ENCODE measurements around the gene BFSP2. TPM values are rescaled to one million over a fixed set of nuclear protein-coding genes. Genes with fewer than 3 reads are reported as not detected.

The BFSP2 gene
- total and polyA plus RNA-seq, 4 donors = 0.14 to 0.35 TPM; not detected in 2

GRCh38 chr3:133361435-133361834 is 38.4 kb upstream of the BFSP2 start:
- H3K27me3 ChIP-seq (ENCODE audit: control insufficient read depth in 3 of 3, insufficient read depth in 3 of 3, low read length in 2 of 3) = no peaks in the 10 kb centered on the region
- no peak for ATAC-seq (ENCODE audit: insufficient read depth, low FRiP score)
- 89 to 96% methylated on average over 4 of the region's 4 CpGs for WGBS, 2 donors
- H3K4me1 ChIP-seq (ENCODE audit: control insufficient read depth in 5 of 5, insufficient read depth in 5 of 5, low read length in 5 of 5) = no peaks in the 10 kb centered on the region
- no peak for DNase-seq
- H3K36me3 ChIP-seq (ENCODE audit: control insufficient read depth in 4 of 4, insufficient read depth in 4 of 4, low read length in 4 of 4) = no peaks in the 10 kb centered on the region
- H3K9me3 ChIP-seq (ENCODE audit: control insufficient read depth in 4 of 4, insufficient read depth in 3 of 4, low read length in 3 of 4) = peaks cover 0 to 3% (median under 1%) of the 10 kb centered on the region in 4 donors
- H3K9ac ChIP-seq (ENCODE audit: insufficient read depth in 1 of 2, low read length in 2 of 2) = no peak overlapping the region
- H3K27ac ChIP-seq (ENCODE audit: low read depth in 1 of 2, low read length in 1 of 2) = no peak overlapping the region
- H3K4me3 ChIP-seq = no peak overlapping the region
- TF ChIP-seq CTCF (IDR thresholded peaks at IDR 0.05; ENCODE audit: control extremely low read depth, extremely low read depth) = no peak

GRCh38 chr3:133362539-133362938 is 37.3 kb upstream of the BFSP2 start:
- no peak for ATAC-seq (ENCODE audit: insufficient read depth, low FRiP score)
- Histone ChIP-seq H3K9ac (ENCODE audit: insufficient read depth in 1 of 2, low read length in 2 of 2) (no peak overlapping the region), H3K27ac (ENCODE audit: low read depth in 1 of 2, low read length in 1 of 2) (no peak overlapping the region), H3K4me3 (no peak overlapping the region), H3K36me3 (ENCODE audit: control insufficient read depth in 4 of 4, insufficient read depth in 4 of 4, low read length in 4 of 4) (no peaks in the 10 kb centered on the region), H3K9me3 (ENCODE audit: control insufficient read depth in 4 of 4, insufficient read depth in 3 of 4, low read length in 3 of 4) (no peaks in the 10 kb centered on the region), H3K27me3 (ENCODE audit: control insufficient read depth in 3 of 3, insufficient read depth in 3 of 3, low read length in 2 of 3) (no peaks in the 10 kb centered on the region), H3K4me1 (ENCODE audit: control insufficient read depth in 5 of 5, insufficient read depth in 5 of 5, low read length in 5 of 5) (peaks cover 0 to 6% (median under 1%) of the 10 kb centered on the region in 5 donors)
- DNase-seq = no peak
- TF ChIP-seq CTCF (IDR thresholded peaks at IDR 0.05; ENCODE audit: control extremely low read depth, extremely low read depth) = no peak
- 80 to 84% methylated on average over 4 of the region's 4 CpGs for WGBS, 2 donors

GRCh38 chr3:133364704-133365103 is 35.2 kb upstream of the BFSP2 start:
- no peak for ATAC-seq (ENCODE audit: insufficient read depth, low FRiP score)
- Histone ChIP-seq H3K9ac (ENCODE audit: insufficient read depth in 1 of 2, low read length in 2 of 2) (no peak overlapping the region), H3K27me3 (ENCODE audit: control insufficient read depth in 3 of 3, insufficient read depth in 3 of 3, low read length in 2 of 3) (no peaks in the 10 kb centered on the region), H3K4me3 (no peak overlapping the region), H3K4me1 (ENCODE audit: control insufficient read depth in 5 of 5, insufficient read depth in 5 of 5, low read length in 5 of 5) (peaks cover 0 to 24% (median 11%) of the 10 kb centered on the region in 5 donors), H3K9me3 (ENCODE audit: control insufficient read depth in 4 of 4, insufficient read depth in 3 of 4, low read length in 3 of 4) (no peaks in the 10 kb centered on the region), H3K36me3 (ENCODE audit: control insufficient read depth in 4 of 4, insufficient read depth in 4 of 4, low read length in 4 of 4) (no peaks in the 10 kb centered on the region), H3K27ac (ENCODE audit: low read depth in 1 of 2, low read length in 1 of 2) (no peak overlapping the region)
- 97% methylated on average over 4 of the region's 4 CpGs for WGBS, 2 donors
- TF ChIP-seq CTCF (IDR thresholded peaks at IDR 0.05; ENCODE audit: control extremely low read depth, extremely low read depth) = no peak
- DNase-seq = no peak

GRCh38 chr3:133366921-133367320 is 32.9 kb upstream of the BFSP2 start:
- 97 to 100% methylated on average over 2 of the region's 2 CpGs for WGBS, 2 donors
- peaks cover 0 to 30% (median 11%) of the 10 kb centered on the region in 5 donors for H3K4me1 ChIP-seq (ENCODE audit: control insufficient read depth in 5 of 5, insufficient read depth in 5 of 5, low read length in 5 of 5)
- H3K4me3 ChIP-seq = no peak overlapping the region
- ATAC-seq (ENCODE audit: insufficient read depth, low FRiP score) (no peak), DNase-seq (no peak)
- TF ChIP-seq CTCF (IDR thresholded peaks at IDR 0.05; ENCODE audit: control extremely low read depth, extremely low read depth) = no peak
- H3K27me3 ChIP-seq (ENCODE audit: control insufficient read depth in 3 of 3, insufficient read depth in 3 of 3, low read length in 2 of 3) = no peaks in the 10 kb centered on the region
- H3K27ac ChIP-seq (ENCODE audit: low read depth in 1 of 2, low read length in 1 of 2) = no peak overlapping the region
- no peak overlapping the region for H3K9ac ChIP-seq (ENCODE audit: insufficient read depth in 1 of 2, low read length in 2 of 2)
- H3K9me3 ChIP-seq (ENCODE audit: control insufficient read depth in 4 of 4, insufficient read depth in 3 of 4, low read length in 3 of 4) = no peaks in the 10 kb centered on the region
- H3K36me3 ChIP-seq (ENCODE audit: control insufficient read depth in 4 of 4, insufficient read depth in 4 of 4, low read length in 4 of 4) = peaks cover 0 to 2% (median 0%) of the 10 kb centered on the region in 4 donors

Measured in lung (tissue), 12 donors.